K562 (cell line): ENCODE data around the gene AFG1L. TPM values are rescaled to one million over a fixed set of nuclear protein-coding genes. Genes with fewer than 3 reads are reported as not detected.
A peak's percentile ranks its signal among the peaks of the same experiment; 100 is the strongest.

Source experiments
- BCOR ChIP-seq: fragments of 450-650 bp; IDR thresholded peaks from 2 replicates; pipeline ENCODE4 v1.6.1; 2016
- CBFA2T2 ChIP-seq: fragments of 450-650 bp; conservative IDR thresholded peaks from 2 replicates; pipeline ENCODE4 v1.6.1; 2017; ENCODE audit warnings: mild to moderate bottlenecking
- CC2D1A ChIP-seq: fragments of 450-650 bp; IDR thresholded peaks from 2 replicates; pipeline ENCODE4 v1.6.1; 2017; ENCODE audit warnings: mild to moderate bottlenecking
- CHCHD3 ChIP-seq: fragments of 250-450 bp; sonication (Bioruptor Pico); IDR thresholded peaks from 2 replicates; pipeline ENCODE4 v2.1.2; 2022; ENCODE audit warnings: mild to moderate bottlenecking
- CSDE1 ChIP-seq, 2 experiments: fragments of 450-650 bp; IDR thresholded peaks; 2 replicates each; pipeline ENCODE4 v1.6.1; 2016; ENCODE audit warnings: mild to moderate bottlenecking in 1 of 2
- CXXC5 ChIP-seq: fragments of 250-450 bp; sonication (Bioruptor Pico); IDR thresholded peaks from 2 replicates; pipeline ENCODE4 v1.8.0; 2022; ENCODE audit warnings: inconsistent platforms, mild to moderate bottlenecking, moderate library complexity
- FOXO4 ChIP-seq: fragments of 450-650 bp; formaldehyde crosslinking; IDR thresholded peaks from 2 replicates; pipeline ENCODE4 v1.4.0; 2020; ENCODE audit warnings: mild to moderate bottlenecking, moderate library complexity
- GTF2B ChIP-seq: IDR thresholded peaks from 2 replicates; pipeline ENCODE4 v1.6.1; 2011; ENCODE audit not compliant: insufficient read length; ENCODE audit errors: extremely low read depth
- HDAC8 ChIP-seq: fragments of 450-650 bp; IDR thresholded peaks from 2 replicates; pipeline ENCODE4 v1.6.1; 2016; ENCODE audit warnings: mild to moderate bottlenecking, missing genetic modification characterization, moderate library complexity, missing compliant biosample characterization
- L3MBTL2 ChIP-seq: fragments of 450-650 bp; IDR thresholded peaks from 2 replicates; pipeline ENCODE4 v1.6.1; 2016; ENCODE audit warnings: mild to moderate bottlenecking, moderate library complexity
- LCOR ChIP-seq: sonication (generic); formaldehyde crosslinking; IDR thresholded peaks from 2 replicates; pipeline ENCODE4 v1.8.0; 2022; ENCODE audit warnings: mild to moderate bottlenecking, missing genetic modification reagents
- MTA2 ChIP-seq: fragments of 450-650 bp; IDR thresholded peaks from 2 replicates; pipeline ENCODE4 v1.6.1; 2016; ENCODE audit warnings: low read depth
- MYBL2 ChIP-seq, 2 experiments: fragments of 450-650 bp in 1 of 2; sonication (generic) in 1 of 2; formaldehyde crosslinking in 1 of 2; IDR thresholded peaks; 2 replicates each; pipeline versions ENCODE4 v1.6.1 to v1.8.1; 2017 to 2022; ENCODE audit warnings: borderline replicate concordance in 1 of 2, inconsistent platforms in 1 of 2, low read depth in 1 of 2, mild to moderate bottlenecking in 1 of 2, missing genetic modification reagents in 1 of 2, moderate library complexity in 1 of 2
- MYNN ChIP-seq, 2 experiments: sonication (generic); formaldehyde crosslinking in 1 of 2; IDR thresholded peaks; 2 replicates each; pipeline versions ENCODE4 v1.5.0 to v1.6.1; 2016 to 2020; ENCODE audit warnings: antibody characterized with exemption in 1 of 2, missing genetic modification reagents in 1 of 2
- NCOR1 ChIP-seq: fragments of 450-650 bp; IDR thresholded peaks from 2 replicates; pipeline ENCODE4 v1.6.1; 2016; ENCODE audit warnings: mild to moderate bottlenecking, moderate library complexity
- NEUROD1 ChIP-seq: fragments of 150-350 bp; IDR thresholded peaks from 2 replicates; pipeline ENCODE4 v1.6.1; 2014; ENCODE audit warnings: borderline replicate concordance, low read length, low read depth; ENCODE audit not compliant: partially characterized antibody
- PRPF4 ChIP-seq: fragments of 200-400 bp; formaldehyde crosslinking; IDR thresholded peaks from one replicate; pipeline ENCODE4 v1.6.1; 2017; ENCODE audit warnings: low read length, low read depth, mild to moderate bottlenecking; ENCODE audit not compliant: insufficient read depth, poor library complexity, severe bottlenecking
- RBM39 ChIP-seq: fragments of 200-400 bp; formaldehyde crosslinking; optimal IDR thresholded peaks from 2 replicates; pipeline ENCODE3; 2018; ENCODE audit warnings: low read depth, low read length
- SIN3B ChIP-seq: fragments of 450-650 bp; IDR thresholded peaks from 2 replicates; pipeline ENCODE4 v1.6.1; 2017; ENCODE audit warnings: low read depth, mild to moderate bottlenecking, moderate library complexity
- TBL1XR1 ChIP-seq, 2 experiments: IDR thresholded peaks; 2 replicates each; pipeline ENCODE4 v1.6.1; 2012; ENCODE audit warnings: improper control_type of control experiment in 2 of 2, low read length in 2 of 2, mild to moderate bottlenecking in 1 of 2
- ZBTB11 ChIP-seq, 3 experiments: fragments of 200-800 bp in 1 of 3; fragments of 250-450 bp in 1 of 3; fragments of 450-650 bp in 1 of 3; sonication (Bioruptor Pico) in 1 of 3; sonication (Bioruptor generic) in 1 of 3; formaldehyde crosslinking in 1 of 3; IDR thresholded peaks; 2 replicates each; pipeline versions ENCODE4 v1.6.1 to v1.8.0; 2016 to 2022; ENCODE audit warnings: mild to moderate bottlenecking in 2 of 3, missing genetic modification characterization in 2 of 3, missing compliant biosample characterization in 1 of 3, moderate library complexity in 1 of 3
- ZNF766 ChIP-seq: fragments of 200-800 bp; sonication (Bioruptor generic); conservative IDR thresholded peaks from 2 replicates; pipeline ENCODE4 v1.6.1; 2016; ENCODE audit warnings: missing genetic modification characterization, missing compliant biosample characterization
- polyA plus RNA-seq, 8 experiments: library from polyadenylated mRNA; depleted of rRNA in 4 of 8; stranded (reverse) in 5 of 8; unstranded in 3 of 8; fragments of >200 nt; fragmentation: Nextera tagmentation in 2 of 8; fragmentation: Illumina TruSeq in 1 of 8; extraction: Ambion mirVana in 2 of 8; extraction: Trizol in 1 of 8; gene quantifications; 2 replicates each; pipeline versions ENCODE4 v1.2.1 to v1.2.3, GENCODE V29; 2011 to 2014; ENCODE audit warnings: inconsistent platforms in 1 of 8, missing spikeins in 1 of 8
- total RNA-seq, 7 experiments: library from RNA; depleted of rRNA in 6 of 7; stranded (reverse); fragments of >200 nt in 6 of 7; fragmentation: Illumina TruSeq in 2 of 7; extraction: Trizol in 2 of 7; gene quantifications; 2 replicates each; pipeline versions ENCODE4 v1.2.1 to v1.2.3, GENCODE V29; 2011 to 2021; ENCODE audit warnings: low replicate concordance in 1 of 7

AFG1L gene
- total and polyA plus RNA-seq, 9 of the 15 experiments (the other 6 are each of a cell fraction or from before 2014, with no cell fraction given), result 2.2 to 15.5 (median 5.8) TPM

- no peak for TF ChIP-seq ZBTB11 (CRISPR knock-in tag; IDR thresholded peaks at IDR 0.05)
- peak; percentile 35; the same call in 1 of the 2 replicates for TF ChIP-seq CXXC5 (CRISPR knock-in tag)
- no peak; a peak in 1 of 4 replicates for TF ChIP-seq TBL1XR1 (IDR thresholded peaks at IDR 0.05; ENCODE audit: low read length in 2 of 2)
- TF ChIP-seq BCOR, result no peak
- TF ChIP-seq MYNN (IDR thresholded peaks at IDR 0.05), result no peak
- no peak for TF ChIP-seq MYNN (CRISPR knock-in tag; IDR thresholded peaks at IDR 0.05)
- TF ChIP-seq GTF2B, result no peak
- peak; percentile 73 for TF ChIP-seq NCOR1
- no peak for TF ChIP-seq CHCHD3 (CRISPR knock-in tag)
- TF ChIP-seq ZNF766 (CRISPR knock-in tag), result no peak
- TF ChIP-seq PRPF4, result no peak
- TF ChIP-seq NEUROD1, result no peak
- TF ChIP-seq L3MBTL2, result no peak
- TF ChIP-seq CSDE1 (IDR thresholded peaks at IDR 0.05), result no peak
- TF ChIP-seq MTA2, result no peak; the same call in 1 of the 2 replicates
- TF ChIP-seq SIN3B, result no peak
- TF ChIP-seq CC2D1A, result no peak
- TF ChIP-seq CBFA2T2, result peak; percentile 82
- TF ChIP-seq LCOR (CRISPR knock-in tag), result no peak
- no peak for TF ChIP-seq MYBL2 (IDR thresholded peaks at IDR 0.05; ENCODE audit: low read depth)
- TF ChIP-seq MYBL2 (CRISPR knock-in tag; IDR thresholded peaks at IDR 0.05; ENCODE audit: borderline replicate concordance), result no peak
- no peak for TF ChIP-seq HDAC8
- TF ChIP-seq RBM39, result no peak
- TF ChIP-seq FOXO4 (CRISPR knock-in tag), result no peak
Observed at GRCh38 chr6:108565091-108565766, 270.4 kb downstream of the AFG1L start (continued).
